Aorta (tissue), 5 donors: ENCODE data around the gene TWNK. TPM values are rescaled to one million over a fixed set of nuclear protein-coding genes. Genes with fewer than 3 reads are reported as not detected.
A peak's percentile ranks its signal among the peaks of the same experiment; 100 is the strongest.

Experiments used
- ATAC-seq: fragments of 200-7000 bp; cut with Tn5 transposase; one replicate; pipeline ENCODE4 v1.9.1; 2022; ENCODE audit warnings: moderate library complexity; ENCODE audit not compliant: low FRiP score
- DNase-seq, 2 donors: peaks; one replicate each; pipeline ENCODE4 v3.0.0-alpha.2; 2020
- H3K27ac ChIP-seq, 2 donors: one replicate each; pipeline ENCODE4 v1.5.1; 2013; ENCODE audit warnings: low read length in 2 of 2, mild to moderate bottlenecking in 2 of 2, moderate library complexity in 2 of 2, control low read depth in 1 of 2, inconsistent platforms in 1 of 2, low read depth in 1 of 2
- H3K27me3 ChIP-seq, 2 donors: one replicate each; pipeline ENCODE4 v1.6.1; 2013; ENCODE audit warnings: control low read depth in 1 of 2, low read length in 1 of 2, mild to moderate bottlenecking in 1 of 2, moderate library complexity in 1 of 2; ENCODE audit not compliant: insufficient read depth in 2 of 2, control insufficient read depth in 1 of 2
- H3K36me3 ChIP-seq, 2 donors: one replicate each; pipeline ENCODE4 v1.6.1; 2013; ENCODE audit warnings: control low read depth in 1 of 2, low read length in 1 of 2, mild to moderate bottlenecking in 1 of 2; ENCODE audit not compliant: insufficient read depth in 2 of 2, control insufficient read depth in 1 of 2
- H3K4me1 ChIP-seq, 2 donors: one replicate each; pipeline ENCODE4 v1.6.1; 2013; ENCODE audit warnings: low read length in 2 of 2, control low read depth in 1 of 2, mild to moderate bottlenecking in 1 of 2, moderate library complexity in 1 of 2; ENCODE audit not compliant: insufficient read depth in 2 of 2, control insufficient read depth in 1 of 2
- H3K4me3 ChIP-seq, 2 donors: one replicate each; pipeline ENCODE4 v1.5.1; 2013; ENCODE audit warnings: low read length in 2 of 2, control low read depth in 1 of 2, mild to moderate bottlenecking in 1 of 2
- H3K9me3 ChIP-seq: one replicate; pipeline ENCODE4 v1.6.1; 2013; ENCODE audit warnings: mild to moderate bottlenecking, low read length; ENCODE audit not compliant: control insufficient read depth
- WGBS, 2 donors: extraction: QIAGEN DNeasy Blood & Tissue Kit; methylation state at CpG; one replicate each; pipeline ENCODE4 v1.1.7; 2013; 5-methylcytosine and 5-hydroxymethylcytosine counted together
- intact Hi-C, 2 donors: fragments of 100-400 bp; cut with DNase I; formaldehyde crosslinking; loops; one replicate each; pipeline versions ENCODE4 v1.14.2 to v1.15.0; 2022
- polyA plus RNA-seq, 2 donors: library from polyadenylated mRNA; stranded (reverse); fragments of 200-250 nt; gene quantifications; one replicate each; pipeline ENCODE4 v1.2.3, GENCODE V29; 2013
- total RNA-seq, 2 donors: library from RNA; stranded (reverse); fragmentation: NEBNext Ultra II Directional; extraction: Animal tissue kit (Norgen Biotek cat#: 25700); gene quantifications; one replicate each; pipeline ENCODE4 v1.2.1, GENCODE V29; 2021
- donor health status: healthy with polysubstance abuse.
- donor health status: Bipolar disorder and iron deficiency.
- donor health status: DM: no; HTN: no; CAD: no.
- donor health status: DM: no; HTN: no; CAD: no.
- donor health status: DM: yes; HTN: yes; CAD: no.

The TWNK gene
- total and polyA plus RNA-seq, 4 donors = 3.0 to 5.7 (median 4.6) TPM

- intact Hi-C loops = no loop called here
- no peaks in the 10 kb centered on the region for H3K4me1 ChIP-seq
- 91% methylated on average over 16 of the region's 16 CpGs for WGBS, 2 donors
- H3K27me3 ChIP-seq = no peaks in the 10 kb centered on the region
- no peaks in the 10 kb centered on the region for H3K9me3 ChIP-seq
- no peak overlapping the region for H3K27ac ChIP-seq
- DNase-seq = peak; percentile 38 to 74
- ATAC-seq = no peak
- H3K4me3 ChIP-seq = no peak overlapping the region
- H3K36me3 ChIP-seq = peaks cover 3 to 4% of the 10 kb centered on the region in 2 donors
Measured at GRCh38 chr10:100979791-100980272, 7.5 kb upstream of the TWNK start.

DNA sequence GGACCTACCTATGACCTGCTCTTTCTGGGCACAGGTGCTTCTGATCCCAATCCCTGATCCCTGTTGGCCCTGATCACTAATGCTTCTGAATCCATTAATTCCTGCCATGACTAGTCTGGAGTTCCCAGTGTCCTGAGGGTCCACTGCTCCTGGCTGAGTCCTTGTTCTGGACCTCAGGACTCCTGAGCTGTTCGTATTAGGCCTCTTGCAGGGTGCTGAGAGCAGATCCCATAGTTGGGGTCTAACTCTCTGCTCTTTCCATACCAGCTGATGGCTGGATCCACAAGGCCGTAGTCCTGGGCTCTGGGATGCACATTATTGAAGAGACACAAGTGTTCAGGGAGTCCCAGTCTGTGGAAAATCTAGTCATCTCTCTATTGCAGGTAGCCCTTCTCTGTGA lies 7.0 kb upstream of the TWNK start:
- intact Hi-C loops = no loop called here
- Histone ChIP-seq H3K27me3 (no peaks in the 10 kb centered on the region), H3K9me3 (no peaks in the 10 kb centered on the region), H3K27ac (no peak overlapping the region), H3K4me3 (no peak overlapping the region), H3K4me1 (no peaks in the 10 kb centered on the region), H3K36me3 (peaks cover 3 to 4% of the 10 kb centered on the region in 2 donors)
- peak in 1 of 2 donors; percentile 9 for DNase-seq
- WGBS, 2 donors = 76 to 82% methylated on average over 2 of the region's 2 CpGs
- no peak for ATAC-seq

DNA sequence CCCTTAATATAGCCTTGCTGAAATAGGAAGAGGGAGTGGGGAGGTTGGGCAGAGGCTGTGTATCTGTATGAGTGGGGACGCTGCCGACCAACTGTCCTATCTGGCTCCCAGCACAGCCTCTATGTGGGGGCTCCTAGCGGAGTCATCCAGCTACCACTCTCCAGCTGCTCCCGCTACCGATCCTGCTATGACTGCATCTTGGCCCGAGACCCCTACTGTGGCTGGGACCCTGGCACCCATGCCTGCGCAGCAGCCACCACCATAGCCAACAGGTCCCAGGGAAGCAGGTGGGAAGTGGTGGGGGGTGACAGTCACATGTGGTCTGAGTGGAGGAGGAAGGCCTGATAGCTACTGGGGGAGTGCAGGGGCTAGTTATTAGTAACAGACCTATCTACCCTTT lies 6.6 kb upstream of the TWNK start:
- H3K36me3 ChIP-seq = peaks cover 3 to 4% of the 10 kb centered on the region in 2 donors
- 92 to 93% methylated on average over 7 of the region's 7 CpGs for WGBS, 2 donors

DNA sequence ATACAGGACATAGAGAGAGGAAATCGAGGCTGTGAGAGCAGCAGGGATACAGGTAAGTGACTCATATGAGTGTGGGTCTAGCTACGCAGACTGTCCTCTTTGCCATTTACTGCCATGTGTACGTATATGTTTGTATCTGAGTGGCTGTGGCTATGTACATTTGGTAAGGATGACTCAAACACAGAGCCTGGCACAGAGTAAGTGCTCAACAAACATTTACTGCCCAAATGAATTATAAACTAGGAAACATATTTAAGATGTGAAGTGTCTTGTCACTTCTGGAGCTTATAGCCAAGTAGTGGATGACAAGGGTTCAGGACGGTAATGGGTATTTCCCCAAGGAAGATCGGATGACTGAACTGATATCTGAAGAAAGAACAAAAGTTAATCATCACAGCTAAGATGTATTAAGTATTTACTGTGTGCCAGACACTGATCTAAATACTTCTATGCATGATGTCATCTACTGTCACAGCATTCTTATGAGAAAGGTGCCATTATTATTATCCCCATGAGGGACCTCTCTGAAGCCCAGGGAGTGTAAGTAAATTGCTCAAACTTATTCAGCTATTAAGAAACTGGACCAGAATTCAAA lies 6.1 kb upstream of the TWNK start:
- H3K4me1 ChIP-seq = no peaks in the 10 kb centered on the region
- ATAC-seq (no peak), DNase-seq (no peak)
- no peak overlapping the region for H3K27ac ChIP-seq
- no peak overlapping the region for H3K4me3 ChIP-seq
- no peaks in the 10 kb centered on the region for H3K9me3 ChIP-seq
- H3K27me3 ChIP-seq = no peaks in the 10 kb centered on the region
- WGBS, 2 donors = 87 to 88% methylated on average over 5 of the region's 5 CpGs
- H3K36me3 ChIP-seq = peaks cover 3 to 4% of the 10 kb centered on the region in 2 donors
- intact Hi-C loops = no loop called here

More for the DNA sequence above, 6.6 kb upstream of the TWNK start:
- Histone ChIP-seq H3K4me1 (no peaks in the 10 kb centered on the region), H3K9me3 (no peaks in the 10 kb centered on the region), H3K4me3 (no peak overlapping the region), H3K27ac (no peak overlapping the region), H3K27me3 (no peaks in the 10 kb centered on the region)
- intact Hi-C loops = no loop called here
- DNase-seq (peak in 1 of 2 donors; percentile 64), ATAC-seq (no peak)

- peaks cover 3 to 4% of the 10 kb centered on the region in 2 donors for H3K36me3 ChIP-seq
- H3K27ac ChIP-seq = no peak overlapping the region
- ATAC-seq (no peak), DNase-seq (peak in 1 of 2 donors; percentile 68)
- 86 to 87% methylated on average over 23 to 24 of the region's 24 CpGs for WGBS, 2 donors
- intact Hi-C loops = no loop called here
- no peaks in the 10 kb centered on the region for H3K9me3 ChIP-seq
- peaks cover 0 to 5% of the 10 kb centered on the region in 2 donors for H3K4me1 ChIP-seq
- H3K27me3 ChIP-seq = no peaks in the 10 kb centered on the region
- H3K4me3 ChIP-seq = no peak overlapping the region
Measured at GRCh38 chr10:100982916-100983830, 4.2 kb upstream of the TWNK start.

- no peaks in the 10 kb centered on the region for H3K27me3 ChIP-seq
- peaks cover 0 to 8% of the 10 kb centered on the region in 2 donors for H3K4me1 ChIP-seq
- 75 to 80% methylated on average over 12 to 13 of the region's 13 CpGs for WGBS, 2 donors
- no peak overlapping the region for H3K4me3 ChIP-seq
- peaks cover 3 to 4% of the 10 kb centered on the region in 2 donors for H3K36me3 ChIP-seq
- intact Hi-C loops = no loop called here
- no peak for ATAC-seq
- peak in 1 of 2 donors; percentile 70 for DNase-seq
- H3K27ac ChIP-seq = no peak overlapping the region
- H3K9me3 ChIP-seq = no peaks in the 10 kb centered on the region
Measured at GRCh38 chr10:100983868-100984671, 3.3 kb upstream of the TWNK start.

DNA sequence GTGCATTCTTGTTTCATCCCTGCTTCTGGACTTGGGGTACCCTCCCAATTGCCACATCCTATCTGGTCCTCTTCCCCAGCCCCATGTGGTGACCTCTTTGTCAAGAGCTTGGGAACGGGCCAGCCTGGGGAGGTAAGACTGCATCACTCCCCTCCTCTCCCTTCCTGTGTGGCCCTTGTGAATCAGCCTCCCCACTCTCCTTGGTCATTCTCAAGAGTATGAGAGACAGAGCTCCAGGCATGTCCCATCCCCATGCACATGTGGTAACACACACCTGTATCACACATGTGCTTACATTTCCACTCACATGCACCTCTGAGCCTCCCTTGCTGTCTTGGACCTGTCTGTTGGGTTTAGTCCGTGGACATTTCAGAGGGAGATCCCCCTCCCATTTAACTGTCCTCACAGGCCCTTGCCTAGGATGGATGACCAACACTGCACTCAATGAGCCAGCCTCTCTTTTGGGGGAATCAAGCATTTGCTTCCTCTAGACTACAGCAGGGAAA lies 2.6 kb upstream of the TWNK start:
- intact Hi-C loops = no loop called here
- no peak overlapping the region for H3K27ac ChIP-seq
- no peak overlapping the region for H3K4me3 ChIP-seq
- H3K27me3 ChIP-seq = no peaks in the 10 kb centered on the region
- peak in 1 of 2 donors; percentile 49 for DNase-seq
- no peak for ATAC-seq
- H3K9me3 ChIP-seq = no peaks in the 10 kb centered on the region
- H3K36me3 ChIP-seq = peaks cover 3 to 4% of the 10 kb centered on the region in 2 donors
- peaks cover 0 to 8% of the 10 kb centered on the region in 2 donors for H3K4me1 ChIP-seq
- 69 to 80% methylated on average over 2 of the region's 2 CpGs for WGBS, 2 donors

DNA sequence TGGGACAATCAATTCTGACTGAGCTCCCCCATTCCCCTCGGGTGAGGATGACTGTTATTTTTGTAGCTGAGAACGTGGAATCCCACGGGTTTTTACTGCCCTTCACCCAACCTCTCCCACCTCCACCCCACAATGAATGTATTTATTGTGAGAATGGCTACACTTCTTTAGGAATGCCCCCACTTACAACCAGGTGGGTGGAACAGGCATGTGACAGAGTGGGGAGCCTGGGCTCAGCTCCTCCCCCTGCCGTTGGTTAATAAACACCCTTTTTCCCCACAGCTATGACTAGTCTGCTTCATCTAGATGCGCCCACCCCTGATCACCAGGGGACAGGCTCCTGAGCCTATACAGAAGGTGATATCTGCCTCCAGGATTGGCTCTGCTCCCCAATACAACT lies 2.0 kb upstream of the TWNK start:
- H3K36me3 ChIP-seq = peaks cover 0 to 4% of the 10 kb centered on the region in 2 donors
- H3K27me3 ChIP-seq = no peaks in the 10 kb centered on the region
- DNase-seq = peak in 1 of 2 donors; percentile 28
- no peaks in the 10 kb centered on the region for H3K9me3 ChIP-seq
- ATAC-seq = no peak
- no peak overlapping the region for H3K4me3 ChIP-seq
- WGBS, 2 donors = 49 to 52% methylated on average over 5 of the region's 5 CpGs
- no peak overlapping the region for H3K27ac ChIP-seq
- intact Hi-C loops = no loop called here
- peaks cover 0 to 8% of the 10 kb centered on the region in 2 donors for H3K4me1 ChIP-seq
